Measurements from ENCODE around the gene CTIF. TPM values are rescaled to one million over a fixed set of nuclear protein-coding genes. Genes with fewer than 3 reads are reported as not detected.

The CTIF gene
- total RNA-seq, 2 experiments from 2014 or later: 0.06 to 0.38 TPM

GRCh38 chr18:48636436-48636835 lies 97.6 kb downstream of the CTIF start:
- Histone ChIP-seq H3K9me2 (ENCODE audit: insufficient read depth, low read length) (no peaks in the 10 kb centered on the region), H3K79me2 (ENCODE audit: insufficient read depth, low read depth, low read length) (no peaks in the 10 kb centered on the region), H2AFZ (ENCODE audit: low read length) (no peak overlapping the region), H3K4me1 (ENCODE audit: insufficient read depth, low read length, poor library complexity, severe bottlenecking) (peaks cover 14% of the 10 kb centered on the region), H4K20me1 (ENCODE audit: insufficient read depth, low read length) (no peaks in the 10 kb centered on the region), H3K36me3 (ENCODE audit: insufficient read depth, low read length) (no peaks in the 10 kb centered on the region), H3K27ac (ENCODE audit: low read depth, low read length, poor library complexity, severe bottlenecking) (no peak overlapping the region), H3K9me3 (ENCODE audit: low read length) (no peaks in the 10 kb centered on the region), H3K4me2 (ENCODE audit: low read length) (no peak overlapping the region), H3K4me3 (ENCODE audit: low read depth, low read length, poor library complexity, severe bottlenecking) (no peak overlapping the region)
- intact Hi-C loops (cut with micrococcal nuclease; ENCODE audit: unreplicated experiment): no loop called here
- DNase-seq (ENCODE audit: low spot score): no peak
- POLR2A ChIA-PET: no interaction called here
- TF ChIP-seq EZH2phosphoT487 (IDR thresholded peaks at IDR 0.05; ENCODE audit: borderline replicate concordance, low read depth, low read length): no peak
- TF ChIP-seq CTCF (conservative IDR thresholded peaks at IDR 0.05; ENCODE audit: low read length): no peak
- no TSS peak for BruUV-seq (replicated peaks)
- CTCF ChIA-PET (ENCODE audit: unreplicated experiment): no interaction called here

GRCh38 chr18:48637081-48637990 lies 98.5 kb downstream of the CTIF start:
- CTCF ChIA-PET (ENCODE audit: unreplicated experiment): no interaction called here
- BruUV-seq (replicated peaks): no TSS peak

More at GRCh38 chr18:48637081-48637990, 98.5 kb downstream of the CTIF start:
- DNase-seq (ENCODE audit: low spot score): no peak
- TF ChIP-seq CTCF (conservative IDR thresholded peaks at IDR 0.05; ENCODE audit: low read length) (no peak), EZH2phosphoT487 (IDR thresholded peaks at IDR 0.05; ENCODE audit: borderline replicate concordance, low read depth, low read length) (no peak)
- Histone ChIP-seq H3K27ac (ENCODE audit: low read depth, low read length, poor library complexity, severe bottlenecking) (no peak overlapping the region), H3K4me3 (ENCODE audit: low read depth, low read length, poor library complexity, severe bottlenecking) (no peak overlapping the region), H3K9me2 (ENCODE audit: insufficient read depth, low read length) (no peaks in the 10 kb centered on the region), H3K4me2 (ENCODE audit: low read length) (no peak overlapping the region), H4K20me1 (ENCODE audit: insufficient read depth, low read length) (no peaks in the 10 kb centered on the region), H3K36me3 (ENCODE audit: insufficient read depth, low read length) (no peaks in the 10 kb centered on the region), H3K4me1 (ENCODE audit: insufficient read depth, low read length, poor library complexity, severe bottlenecking) (peaks cover 14% of the 10 kb centered on the region), H3K79me2 (ENCODE audit: insufficient read depth, low read depth, low read length) (no peaks in the 10 kb centered on the region), H2AFZ (ENCODE audit: low read length) (no peak overlapping the region), H3K9me3 (ENCODE audit: low read length) (no peaks in the 10 kb centered on the region)
- POLR2A ChIA-PET: no interaction called here
- intact Hi-C loops (cut with micrococcal nuclease; ENCODE audit: unreplicated experiment): no loop called here

All from OCI-LY7 (cell line).